ENCODE measurements around the gene UNC5CL.
A peak's percentile ranks its signal among the peaks of the same experiment; 100 is the strongest.

The UNC5CL gene

DNA sequence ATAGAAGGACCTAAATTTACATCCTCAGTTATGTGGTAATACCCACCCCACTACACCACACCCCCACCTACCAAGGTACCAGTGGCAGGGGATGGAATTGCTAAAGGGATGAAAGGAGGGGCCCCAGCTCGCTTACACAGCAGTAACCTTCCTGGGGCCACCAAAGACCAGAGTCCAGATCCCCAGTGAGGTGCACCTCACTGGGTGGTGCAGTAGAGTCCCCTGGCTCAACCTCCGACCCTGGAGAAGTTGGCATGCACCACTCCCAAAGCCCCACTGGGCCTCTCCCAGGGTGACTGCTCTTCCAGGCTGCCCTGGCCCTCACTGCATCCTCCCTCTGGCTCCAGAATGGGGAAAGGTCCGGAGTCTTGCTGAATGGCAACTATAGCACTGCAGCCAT is 816 bp downstream of the UNC5CL start:
- peaks cover 5% of the 10 kb centered on the region for H3K4me1 ChIP-seq (ENCODE audit: control insufficient read depth, insufficient read depth, low read length)
- H3K4me3 ChIP-seq (ENCODE audit: low read length in 2 of 2): no peak overlapping the region
- no peaks in the 10 kb centered on the region for H3K36me3 ChIP-seq (ENCODE audit: control insufficient read depth in 2 of 2, insufficient read depth in 2 of 2, low read length in 2 of 2)
- H3K27me3 ChIP-seq (ENCODE audit: control insufficient read depth in 1 of 2, insufficient read depth in 2 of 2, low read length in 2 of 2): no peaks in the 10 kb centered on the region
- no peak overlapping the region for H3K9ac ChIP-seq (ENCODE audit: low read length in 2 of 2)
- H3K27ac ChIP-seq (ENCODE audit: low read length): no peak overlapping the region
- no peaks in the 10 kb centered on the region for H3K9me3 ChIP-seq (ENCODE audit: control insufficient read depth in 2 of 2, low read length in 2 of 2)

DNA sequence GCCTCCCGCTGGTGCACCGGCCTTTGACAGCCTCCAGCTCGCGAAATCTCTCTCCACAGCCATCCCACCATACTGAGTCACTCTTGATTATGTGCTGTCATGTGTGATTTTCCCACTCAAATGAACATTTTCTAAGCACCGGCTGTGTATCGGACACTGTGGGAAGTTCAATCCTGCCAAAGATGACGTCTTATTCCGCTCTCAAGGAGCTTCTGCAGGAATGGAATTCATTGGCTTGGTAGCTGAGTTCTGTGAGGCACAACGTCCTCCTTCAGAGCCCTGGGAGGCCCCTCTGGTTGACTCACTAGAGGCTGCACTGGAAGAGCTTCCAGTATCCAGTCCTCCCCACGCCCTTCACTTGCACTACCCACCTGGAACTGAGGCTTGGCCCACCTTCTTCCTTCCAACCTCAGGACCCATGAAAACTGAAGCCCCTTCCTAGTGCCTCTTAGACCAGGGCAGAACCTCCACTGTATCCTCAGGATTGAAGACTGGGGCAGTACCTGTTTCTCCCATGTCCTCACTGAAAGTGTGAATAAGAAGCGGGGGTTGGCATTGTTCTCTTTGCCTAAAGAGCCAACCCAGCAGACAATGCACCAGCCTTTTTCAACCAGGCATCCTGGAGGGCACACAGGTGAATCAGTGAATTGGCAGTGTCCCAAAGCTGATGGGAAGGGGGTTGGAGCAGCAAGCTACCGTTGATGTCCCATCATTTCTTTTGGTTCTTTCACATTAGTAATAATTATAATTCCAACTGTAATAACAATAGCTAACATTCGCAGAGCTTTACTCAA is 1.7 kb downstream of the UNC5CL start:
- Histone ChIP-seq H3K4me1 (ENCODE audit: control insufficient read depth, insufficient read depth, low read length) (peaks cover 5% of the 10 kb centered on the region), H3K9me3 (ENCODE audit: control insufficient read depth in 2 of 2, low read length in 2 of 2) (no peaks in the 10 kb centered on the region), H3K4me3 (ENCODE audit: low read length in 2 of 2) (no peak overlapping the region), H3K27ac (ENCODE audit: low read length) (no peak overlapping the region), H3K9ac (ENCODE audit: low read length in 2 of 2) (no peak overlapping the region), H3K36me3 (ENCODE audit: control insufficient read depth in 2 of 2, insufficient read depth in 2 of 2, low read length in 2 of 2) (no peaks in the 10 kb centered on the region), H3K27me3 (ENCODE audit: control insufficient read depth in 1 of 2, insufficient read depth in 2 of 2, low read length in 2 of 2) (no peaks in the 10 kb centered on the region)

DNA sequence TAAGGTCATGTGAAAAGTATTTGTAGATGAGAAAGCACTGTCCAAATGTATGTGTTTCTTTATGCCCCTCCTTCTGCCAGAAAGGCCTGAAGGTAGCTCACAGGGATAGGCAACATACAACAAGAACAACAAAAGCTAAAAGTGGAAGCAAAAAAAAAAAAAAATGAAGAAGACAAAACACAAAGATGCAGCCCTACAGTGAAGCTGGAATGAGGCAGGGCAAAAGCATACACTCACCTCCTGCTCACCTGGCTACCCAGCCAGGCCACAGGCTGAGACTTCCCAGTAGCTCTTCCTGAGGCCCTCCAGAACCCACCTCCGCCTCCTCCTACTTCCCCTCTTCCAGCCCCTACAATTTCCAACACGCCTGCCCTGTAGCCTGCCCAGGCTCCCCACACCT is 2.4 kb downstream of the UNC5CL start:
- H3K4me1 ChIP-seq (ENCODE audit: control insufficient read depth, insufficient read depth, low read length): peaks cover 5% of the 10 kb centered on the region
- no peak overlapping the region for H3K27ac ChIP-seq (ENCODE audit: low read length)
- H3K4me3 ChIP-seq (ENCODE audit: low read length in 2 of 2): no peak overlapping the region
- H3K9ac ChIP-seq (ENCODE audit: low read length in 2 of 2): no peak overlapping the region
- H3K27me3 ChIP-seq (ENCODE audit: control insufficient read depth in 1 of 2, insufficient read depth in 2 of 2, low read length in 2 of 2): no peaks in the 10 kb centered on the region
- no peaks in the 10 kb centered on the region for H3K36me3 ChIP-seq (ENCODE audit: control insufficient read depth in 2 of 2, insufficient read depth in 2 of 2, low read length in 2 of 2)
- H3K9me3 ChIP-seq (ENCODE audit: control insufficient read depth in 2 of 2, low read length in 2 of 2): no peaks in the 10 kb centered on the region

DNA sequence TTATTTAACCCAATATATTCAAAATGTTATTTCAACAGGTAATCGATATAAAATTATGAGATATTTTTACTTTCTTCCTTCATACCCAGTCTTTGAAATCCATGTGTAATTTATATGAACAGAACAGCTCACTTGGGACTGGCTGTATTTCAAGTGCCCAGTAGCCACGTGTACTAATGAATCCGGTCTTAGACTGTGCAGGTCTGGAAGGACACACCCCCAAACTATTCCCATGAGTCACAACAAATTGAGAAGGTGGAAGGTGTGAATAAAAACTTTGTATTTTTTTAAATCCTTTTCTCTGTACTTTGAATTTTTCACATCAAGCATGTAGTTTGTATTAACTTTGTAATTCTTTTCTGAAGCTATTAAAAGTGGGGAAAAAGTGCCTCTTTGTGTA is 2.8 kb downstream of the UNC5CL start:
- Histone ChIP-seq H3K36me3 (ENCODE audit: control insufficient read depth in 2 of 2, insufficient read depth in 2 of 2, low read length in 2 of 2) (no peaks in the 10 kb centered on the region), H3K27ac (ENCODE audit: low read length) (no peak overlapping the region), H3K4me1 (ENCODE audit: control insufficient read depth, insufficient read depth, low read length) (peaks cover 5% of the 10 kb centered on the region), H3K9me3 (ENCODE audit: control insufficient read depth in 2 of 2, low read length in 2 of 2) (no peaks in the 10 kb centered on the region), H3K4me3 (ENCODE audit: low read length in 2 of 2) (no peak overlapping the region), H3K9ac (ENCODE audit: low read length in 2 of 2) (no peak overlapping the region), H3K27me3 (ENCODE audit: control insufficient read depth in 1 of 2, insufficient read depth in 2 of 2, low read length in 2 of 2) (no peaks in the 10 kb centered on the region)

DNA sequence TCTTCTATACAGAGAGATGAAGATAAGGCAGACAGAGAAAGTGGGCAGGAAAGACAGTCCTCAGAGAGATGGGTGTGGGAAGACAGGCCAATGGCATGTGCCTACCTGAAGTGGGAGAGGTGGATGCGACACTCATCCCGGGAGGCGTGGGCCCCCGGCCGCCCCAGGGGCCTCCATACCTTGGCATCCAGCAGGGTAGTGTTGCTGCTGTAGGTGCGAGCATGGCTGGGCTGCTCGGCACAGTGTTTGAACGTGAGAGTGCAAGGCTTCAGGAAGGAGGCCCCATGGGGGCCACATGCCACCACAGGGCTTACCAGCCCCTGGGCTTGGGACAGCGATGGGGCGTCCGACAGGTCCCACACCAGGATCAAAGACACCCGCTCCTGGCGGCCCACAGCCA is 5.2 kb downstream of the UNC5CL start:
- peaks cover 4% of the 10 kb centered on the region for H3K4me1 ChIP-seq (ENCODE audit: control insufficient read depth, insufficient read depth, low read length)
- no peak overlapping the region for H3K4me3 ChIP-seq (ENCODE audit: low read length in 2 of 2)
- no peaks in the 10 kb centered on the region for H3K36me3 ChIP-seq (ENCODE audit: control insufficient read depth in 2 of 2, insufficient read depth in 2 of 2, low read length in 2 of 2)
- no peaks in the 10 kb centered on the region for H3K27me3 ChIP-seq (ENCODE audit: control insufficient read depth in 1 of 2, insufficient read depth in 2 of 2, low read length in 2 of 2)
- no peak overlapping the region for H3K9ac ChIP-seq (ENCODE audit: low read length in 2 of 2)
- H3K27ac ChIP-seq (ENCODE audit: low read length): no peak overlapping the region
- H3K9me3 ChIP-seq (ENCODE audit: control insufficient read depth in 2 of 2, low read length in 2 of 2): no peaks in the 10 kb centered on the region

DNA sequence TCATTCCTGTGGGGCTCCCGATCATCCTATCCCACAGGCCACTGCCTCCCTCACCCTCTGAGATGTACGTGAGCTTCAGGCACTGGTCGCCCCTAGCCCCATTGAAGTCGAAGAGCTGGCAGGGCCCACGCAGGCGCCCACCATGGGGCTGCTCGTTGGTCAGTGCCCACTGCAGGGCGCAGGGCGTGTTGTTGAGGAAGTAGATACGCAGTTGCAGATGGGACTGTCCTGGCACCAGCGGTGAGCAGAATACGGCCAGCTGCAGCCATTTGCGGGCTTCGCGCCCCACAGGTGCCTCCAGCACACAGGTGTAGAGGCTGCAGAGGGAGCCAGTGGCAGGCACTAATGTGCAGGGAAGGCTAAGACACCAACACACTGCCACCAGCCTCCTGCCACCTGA is 6.2 kb downstream of the UNC5CL start:
- Histone ChIP-seq H3K9me3 (ENCODE audit: control insufficient read depth in 2 of 2, low read length in 2 of 2) (no peaks in the 10 kb centered on the region), H3K27me3 (ENCODE audit: control insufficient read depth in 1 of 2, insufficient read depth in 2 of 2, low read length in 2 of 2) (no peaks in the 10 kb centered on the region), H3K36me3 (ENCODE audit: control insufficient read depth in 2 of 2, insufficient read depth in 2 of 2, low read length in 2 of 2) (no peaks in the 10 kb centered on the region), H3K4me3 (ENCODE audit: low read length in 2 of 2) (no peak overlapping the region), H3K27ac (ENCODE audit: low read length) (no peak overlapping the region), H3K4me1 (ENCODE audit: control insufficient read depth, insufficient read depth, low read length) (peaks cover 12% of the 10 kb centered on the region), H3K9ac (ENCODE audit: low read length in 2 of 2) (no peak overlapping the region)

DNA sequence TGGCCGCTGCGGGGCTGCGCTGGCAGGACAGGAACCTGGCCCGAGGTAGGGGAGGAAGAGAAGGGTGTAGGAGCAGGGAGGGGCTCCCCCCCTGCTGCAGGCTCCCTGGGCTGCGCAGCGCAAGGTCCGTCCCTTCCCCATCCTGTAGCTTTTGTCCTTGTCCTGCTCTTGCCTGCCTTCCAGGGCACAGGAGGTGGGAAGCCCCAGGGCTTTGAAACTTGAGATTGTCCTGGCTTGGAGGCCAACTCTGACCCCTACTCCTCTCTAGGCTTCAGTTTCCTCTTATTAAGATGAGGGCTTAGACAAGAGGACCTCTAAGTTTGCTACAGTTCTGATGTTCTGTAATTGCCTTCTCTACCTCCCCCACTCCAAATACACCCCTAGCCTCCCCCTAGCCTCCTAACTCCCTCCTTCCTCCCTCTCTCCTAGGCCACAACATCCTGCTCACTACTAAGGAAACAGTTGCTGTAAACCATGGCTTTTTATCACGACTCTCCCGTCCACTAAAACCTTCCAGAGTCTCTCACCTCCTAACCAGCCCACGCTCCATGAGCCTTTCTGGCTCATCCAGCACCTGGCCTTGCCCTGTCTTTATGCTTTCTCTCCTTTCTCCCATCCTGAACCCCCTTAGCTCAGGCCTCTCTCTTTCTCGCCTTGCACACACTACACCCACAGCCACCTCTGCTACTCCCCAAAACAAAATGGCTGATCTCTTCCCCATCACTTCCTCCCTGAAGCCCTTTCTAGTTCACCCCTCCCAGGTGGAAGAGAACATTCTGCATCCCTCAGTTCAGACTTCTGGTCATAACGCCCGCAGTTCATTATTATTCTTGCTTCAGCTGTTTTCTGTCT is 10.2 kb downstream of the UNC5CL start:
- Histone ChIP-seq H3K27me3 (ENCODE audit: control insufficient read depth in 1 of 2, insufficient read depth in 2 of 2, low read length in 2 of 2) (no peaks in the 10 kb centered on the region), H3K4me1 (ENCODE audit: control insufficient read depth, insufficient read depth, low read length) (peaks cover 17% of the 10 kb centered on the region), H3K4me3 (ENCODE audit: low read length in 2 of 2) (peak overlapping the region; percentile 20 to 76), H3K9ac (ENCODE audit: low read length in 2 of 2) (peak overlapping the region; percentile 65 to 81), H3K9me3 (ENCODE audit: control insufficient read depth in 2 of 2, low read length in 2 of 2) (no peaks in the 10 kb centered on the region), H3K36me3 (ENCODE audit: control insufficient read depth in 2 of 2, insufficient read depth in 2 of 2, low read length in 2 of 2) (no peaks in the 10 kb centered on the region), H3K27ac (ENCODE audit: low read length) (peak overlapping the region; percentile 70)

DNA sequence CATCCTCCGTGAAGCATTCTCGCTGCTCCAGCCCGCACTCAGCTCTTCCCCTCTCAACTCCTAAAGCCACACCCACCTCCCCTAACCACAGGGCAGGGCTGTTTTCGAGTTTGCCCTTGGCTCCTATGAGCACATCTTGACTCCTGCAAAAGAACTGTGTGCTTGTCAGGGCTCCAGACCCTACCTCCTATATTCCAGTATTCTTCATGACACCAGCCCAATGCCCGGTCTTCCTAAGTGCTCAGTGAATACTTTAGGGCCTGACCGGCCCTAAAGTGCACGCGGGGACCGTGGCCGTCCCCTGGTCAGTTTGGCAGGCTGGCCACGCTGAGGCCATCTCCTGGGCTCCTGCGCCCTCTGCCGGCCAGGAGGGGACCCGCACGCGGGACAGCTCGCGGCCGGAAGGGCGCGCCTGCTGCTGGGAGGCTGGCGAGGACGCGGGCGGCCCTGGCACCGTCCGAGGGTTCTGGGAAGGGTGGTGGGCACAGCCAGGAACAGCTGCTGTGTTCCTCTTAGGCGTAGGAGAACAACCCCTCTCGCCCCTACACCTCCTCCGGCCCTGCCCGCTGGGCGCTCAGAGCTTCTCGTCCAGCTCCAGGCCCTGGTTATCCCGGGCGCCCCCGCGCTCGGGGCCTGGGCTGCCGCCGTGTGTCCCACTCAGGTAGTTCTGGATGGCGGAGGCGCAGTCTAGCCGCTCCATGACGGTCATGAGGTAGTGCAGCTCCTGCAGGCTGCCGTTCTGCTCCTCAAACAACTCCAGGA is 11.0 kb downstream of the UNC5CL start:
- H3K4me1 ChIP-seq (ENCODE audit: control insufficient read depth, insufficient read depth, low read length): peaks cover 17% of the 10 kb centered on the region
- peak overlapping the region; percentile 20 to 76 for H3K4me3 ChIP-seq (ENCODE audit: low read length in 2 of 2)
- H3K36me3 ChIP-seq (ENCODE audit: control insufficient read depth in 2 of 2, insufficient read depth in 2 of 2, low read length in 2 of 2): no peaks in the 10 kb centered on the region
- no peaks in the 10 kb centered on the region for H3K9me3 ChIP-seq (ENCODE audit: control insufficient read depth in 2 of 2, low read length in 2 of 2)
- H3K27ac ChIP-seq (ENCODE audit: low read length): peak overlapping the region; percentile 70
- H3K9ac ChIP-seq (ENCODE audit: low read length in 2 of 2): peak overlapping the region; percentile 65 to 81
- H3K27me3 ChIP-seq (ENCODE audit: control insufficient read depth in 1 of 2, insufficient read depth in 2 of 2, low read length in 2 of 2): no peaks in the 10 kb centered on the region

DNA sequence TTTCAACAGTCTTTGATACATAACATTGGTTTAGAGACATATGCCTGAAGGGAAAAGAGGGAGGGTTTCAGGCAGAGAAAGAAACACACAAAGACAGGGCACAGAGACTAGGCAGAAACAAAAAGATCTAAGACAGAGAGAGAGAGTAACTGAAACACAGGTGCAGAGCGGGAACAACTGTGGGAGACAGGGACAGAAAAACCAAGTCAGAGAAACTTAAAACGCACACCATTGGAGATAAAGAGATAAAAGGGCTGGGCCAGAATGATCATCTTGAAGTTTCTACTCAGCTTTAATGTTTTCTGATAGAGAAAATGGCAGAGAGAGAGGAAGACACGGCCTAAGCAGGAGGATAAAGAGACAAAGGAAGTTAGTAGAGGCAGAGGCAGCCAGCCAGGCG is 11.8 kb downstream of the UNC5CL start:
- peak overlapping the region in 1 of 2 donors; percentile 58 for H3K9ac ChIP-seq (ENCODE audit: low read length in 2 of 2)
- no peaks in the 10 kb centered on the region for H3K9me3 ChIP-seq (ENCODE audit: control insufficient read depth in 2 of 2, low read length in 2 of 2)
- H3K4me3 ChIP-seq (ENCODE audit: low read length in 2 of 2): peak overlapping the region; percentile 20 to 76
- H3K4me1 ChIP-seq (ENCODE audit: control insufficient read depth, insufficient read depth, low read length): peaks cover 17% of the 10 kb centered on the region
- no peaks in the 10 kb centered on the region for H3K27me3 ChIP-seq (ENCODE audit: control insufficient read depth in 1 of 2, insufficient read depth in 2 of 2, low read length in 2 of 2)
- no peaks in the 10 kb centered on the region for H3K36me3 ChIP-seq (ENCODE audit: control insufficient read depth in 2 of 2, insufficient read depth in 2 of 2, low read length in 2 of 2)
- peak overlapping the region; percentile 70 for H3K27ac ChIP-seq (ENCODE audit: low read length)

DNA sequence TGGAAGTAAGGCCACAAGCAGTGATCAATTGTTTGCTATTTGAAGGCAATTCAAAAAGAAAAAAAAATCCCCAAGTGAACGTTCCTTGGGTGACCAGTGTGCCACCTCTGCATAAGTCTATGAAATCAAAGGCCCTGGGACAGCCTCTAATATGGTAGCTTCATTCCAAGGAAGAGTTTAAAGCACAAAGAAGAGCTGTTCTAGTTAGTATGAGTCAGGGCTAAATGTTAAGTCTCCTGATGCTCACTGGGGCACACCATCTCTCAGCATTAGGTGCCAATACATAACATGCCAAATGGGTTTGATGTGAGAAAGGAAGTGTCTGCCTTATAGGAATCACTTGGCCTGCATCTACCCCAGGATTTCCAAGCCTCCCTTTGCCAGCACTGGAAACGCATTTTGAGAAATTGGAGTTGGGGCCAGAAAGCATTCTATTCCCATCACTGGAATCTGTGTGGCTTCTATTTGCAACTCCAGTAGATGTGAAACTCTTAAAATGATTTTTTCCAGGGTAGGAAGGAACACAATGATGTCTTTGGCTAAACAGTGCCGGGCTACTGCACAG is 13.0 kb downstream of the UNC5CL start:
- H3K36me3 ChIP-seq (ENCODE audit: control insufficient read depth in 2 of 2, insufficient read depth in 2 of 2, low read length in 2 of 2): no peaks in the 10 kb centered on the region

More for the DNA sequence above, 13.0 kb downstream of the UNC5CL start:
- Histone ChIP-seq H3K9ac (ENCODE audit: low read length in 2 of 2) (no peak overlapping the region), H3K27ac (ENCODE audit: low read length) (no peak overlapping the region), H3K9me3 (ENCODE audit: control insufficient read depth in 2 of 2, low read length in 2 of 2) (no peaks in the 10 kb centered on the region), H3K4me3 (ENCODE audit: low read length in 2 of 2) (no peak overlapping the region), H3K27me3 (ENCODE audit: control insufficient read depth in 1 of 2, insufficient read depth in 2 of 2, low read length in 2 of 2) (no peaks in the 10 kb centered on the region), H3K4me1 (ENCODE audit: control insufficient read depth, insufficient read depth, low read length) (peaks cover 17% of the 10 kb centered on the region)

Measured in stomach smooth muscle (tissue), 2 donors.